NT2/D1 (cell line): Measurements from ENCODE around the gene CYB5R4.

Experiments
- DNase-seq: peaks from one replicate; pipeline ENCODE4 v3.0.0-alpha.2; 2011; ENCODE audit warnings: low read depth, low spot score
- H3K27me3 ChIP-seq: 2 replicates; pipeline ENCODE4 v1.6.0; 2011; ENCODE audit warnings: mild to moderate bottlenecking; ENCODE audit not compliant: insufficient read length, insufficient read depth
- H3K36me3 ChIP-seq: 2 replicates; pipeline ENCODE4 v1.6.1; 2011; ENCODE audit warnings: mild to moderate bottlenecking, low read length, mixed read lengths; ENCODE audit not compliant: insufficient read depth, insufficient read length
- H3K4me1 ChIP-seq: 2 replicates; pipeline ENCODE4 v1.5.1; 2011; ENCODE audit not compliant: insufficient read depth, insufficient read length
- H3K4me3 ChIP-seq: 2 replicates; pipeline ENCODE4 v1.5.1; 2011; ENCODE audit warnings: low read depth; ENCODE audit not compliant: insufficient read length
- H3K9ac ChIP-seq: 2 replicates; pipeline ENCODE4 v1.6.0; 2011; ENCODE audit warnings: low read depth; ENCODE audit not compliant: insufficient read length
- H3K9me3 ChIP-seq: 2 replicates; pipeline ENCODE4 v1.5.1; 2011; ENCODE audit warnings: mild to moderate bottlenecking, low read length; ENCODE audit not compliant: insufficient read depth
- SUZ12 ChIP-seq: IDR thresholded peaks from 2 replicates; pipeline ENCODE4 v1.6.1; 2011; ENCODE audit not compliant: insufficient read length, insufficient read depth; ENCODE audit errors: extremely low read depth
- YY1 ChIP-seq: IDR thresholded peaks from 2 replicates; pipeline ENCODE4 v1.6.1; 2011; ENCODE audit not compliant: insufficient read length, insufficient read depth
- ZNF274 ChIP-seq: IDR thresholded peaks from 2 replicates; pipeline ENCODE4 v1.6.1; 2011; ENCODE audit warnings: mild to moderate bottlenecking, low read depth, low read length

Gene CYB5R4

GRCh38 chr6:83853178-83854000 lies 6.1 kb upstream of the CYB5R4 start, which contains the start of gene RIPPLY2:
Gene RIPPLY2 (plus strand): TSS chr6:83853360. CDS start chr6:83853417, 57 bp downstream.
- H3K9me3 ChIP-seq = no peaks in the 10 kb centered on the region
- no peak for TF ChIP-seq SUZ12
- TF ChIP-seq YY1 = no peak
- DNase-seq = no peak
- H3K36me3 ChIP-seq = no peaks in the 10 kb centered on the region
- peaks cover 43% of the 10 kb centered on the region for H3K27me3 ChIP-seq
- H3K4me3 ChIP-seq = peak within 1 kb of the TSS; percentile 70
- H3K9ac ChIP-seq = peak within 1 kb of the TSS; percentile 78
- H3K4me1 ChIP-seq = no peaks in the 10 kb centered on the region

- Histone ChIP-seq H3K9ac (peak overlapping the region; percentile 78), H3K4me3 (peak overlapping the region; percentile 70), H3K36me3 (no peaks in the 10 kb centered on the region), H3K4me1 (no peaks in the 10 kb centered on the region), H3K9me3 (no peaks in the 10 kb centered on the region), H3K27me3 (peaks cover 43% of the 10 kb centered on the region)
- DNase-seq = no peak
- TF ChIP-seq SUZ12 = no peak
- TF ChIP-seq ZNF274 = no peak
- TF ChIP-seq YY1 = no peak
These were observed 5.4 kb upstream of the CYB5R4 start for GRCh38 chr6:83854001-83854501.

GRCh38 chr6:83854766-83855165 lies 4.7 kb upstream of the CYB5R4 start:
- H3K9me3 ChIP-seq = no peaks in the 10 kb centered on the region
- H3K4me3 ChIP-seq = no peak overlapping the region
- H3K36me3 ChIP-seq = no peaks in the 10 kb centered on the region
- no peak for TF ChIP-seq YY1
- no peak for TF ChIP-seq SUZ12
- TF ChIP-seq ZNF274 = no peak
- H3K4me1 ChIP-seq = no peaks in the 10 kb centered on the region
- peaks cover 43% of the 10 kb centered on the region for H3K27me3 ChIP-seq
- DNase-seq = no peak
- no peak overlapping the region for H3K9ac ChIP-seq

GRCh38 chr6:83860359-83860755 lies 868 bp downstream of the CYB5R4 start:
- no peak for DNase-seq
- Histone ChIP-seq H3K4me1 (no peaks in the 10 kb centered on the region), H3K9me3 (no peaks in the 10 kb centered on the region), H3K27me3 (peaks cover 4% of the 10 kb centered on the region), H3K36me3 (peaks cover 11% of the 10 kb centered on the region), H3K9ac (peak overlapping the region; percentile 91), H3K4me3 (peak overlapping the region; percentile 80)
- TF ChIP-seq YY1 (no peak), SUZ12 (no peak), ZNF274 (no peak)

GRCh38 chr6:83860782-83861495 lies 1.4 kb downstream of the CYB5R4 start:
- Histone ChIP-seq H3K9ac (no peak overlapping the region), H3K27me3 (no peaks in the 10 kb centered on the region), H3K36me3 (peaks cover 11% of the 10 kb centered on the region), H3K4me3 (no peak overlapping the region), H3K9me3 (no peaks in the 10 kb centered on the region), H3K4me1 (no peaks in the 10 kb centered on the region)
- no peak for TF ChIP-seq ZNF274
- no peak for TF ChIP-seq SUZ12
- TF ChIP-seq YY1 = no peak
- no peak for DNase-seq

GRCh38 chr6:83862776-83863471 lies 3.4 kb downstream of the CYB5R4 start:
- peaks cover 14% of the 10 kb centered on the region for H3K36me3 ChIP-seq
- no peaks in the 10 kb centered on the region for H3K4me1 ChIP-seq
- H3K27me3 ChIP-seq = no peaks in the 10 kb centered on the region
- no peak for TF ChIP-seq ZNF274
- TF ChIP-seq YY1 = no peak
- TF ChIP-seq SUZ12 = no peak
- H3K9ac ChIP-seq = no peak overlapping the region
- H3K9me3 ChIP-seq = peaks cover 11% of the 10 kb centered on the region; the same call in 1 of the 2 replicates
- H3K4me3 ChIP-seq = no peak overlapping the region
- DNase-seq = no peak

- H3K27me3 ChIP-seq = no peaks in the 10 kb centered on the region
- no peak overlapping the region for H3K4me3 ChIP-seq
- H3K36me3 ChIP-seq = peaks cover 15% of the 10 kb centered on the region
- TF ChIP-seq SUZ12 (no peak), YY1 (no peak), ZNF274 (no peak)
- H3K4me1 ChIP-seq = no peaks in the 10 kb centered on the region
- H3K9ac ChIP-seq = no peak overlapping the region
- no peak for DNase-seq
- peaks cover 13% of the 10 kb centered on the region; the same call in 1 of the 2 replicates for H3K9me3 ChIP-seq
These were observed 7.6 kb downstream of the CYB5R4 start for GRCh38 chr6:83867043-83867442.
